HepG2 (cell line): ENCODE results near the gene GINS2. TPM values are rescaled to one million over a fixed set of nuclear protein-coding genes. Genes with fewer than 3 reads are reported as not detected.
A peak's percentile ranks its signal among the peaks of the same experiment; 100 is the strongest.

Source experiments
- ATM ChIP-seq: fragments of 450-650 bp; IDR thresholded peaks from 2 replicates; pipeline ENCODE4 v1.7.1; 2017; ENCODE audit warnings: mild to moderate bottlenecking, borderline replicate concordance
- FOXK2 ChIP-seq: fragments of 450-650 bp; IDR thresholded peaks from 2 replicates; pipeline ENCODE4 v1.6.1; 2016
- GATA4 ChIP-seq: sonication (generic); IDR thresholded peaks from 2 replicates; pipeline ENCODE4 v1.6.1; 2016; ENCODE audit warnings: antibody characterized with exemption, low read depth, borderline replicate concordance
- GTF2F1 ChIP-seq: fragments of 150-350 bp; IDR thresholded peaks from 2 replicates; pipeline ENCODE4 v1.6.1; 2014; ENCODE audit warnings: low read length
- HOXA9 ChIP-seq: sonication (generic); formaldehyde crosslinking; IDR thresholded peaks from 2 replicates; pipeline ENCODE4 v1.8.1; 2022; ENCODE audit warnings: missing genetic modification reagents, mild to moderate bottlenecking, moderate library complexity, borderline replicate concordance
- RAD21 ChIP-seq: fragments of 450-650 bp; formaldehyde crosslinking; IDR thresholded peaks from 2 replicates; pipeline ENCODE4 v1.5.0; 2020; ENCODE audit warnings: mild to moderate bottlenecking
- RAD51 ChIP-seq: fragments of 450-650 bp; IDR thresholded peaks from 2 replicates; pipeline ENCODE4 v1.6.1; 2016; ENCODE audit warnings: borderline replicate concordance
- RELA ChIP-seq: sonication (generic); formaldehyde crosslinking; IDR thresholded peaks from 2 replicates; pipeline ENCODE4 v1.4.0; 2020; ENCODE audit warnings: missing genetic modification reagents
- SNAI1 ChIP-seq: sonication (generic); formaldehyde crosslinking; IDR thresholded peaks from 2 replicates; pipeline ENCODE4 v1.5.0; 2020; ENCODE audit warnings: mild to moderate bottlenecking, missing genetic modification reagents, borderline replicate concordance
- SRY ChIP-seq: sonication (generic); formaldehyde crosslinking; IDR thresholded peaks from 2 replicates; pipeline ENCODE4 v1.8.0; 2022; ENCODE audit warnings: mild to moderate bottlenecking, missing genetic modification reagents
- TEAD3 ChIP-seq: optimal IDR thresholded peaks from 2 replicates; pipeline ENCODE3; 2016; ENCODE audit warnings: borderline replicate concordance
- TFAP4 ChIP-seq: sonication (generic); IDR thresholded peaks from 2 replicates; pipeline ENCODE4 v1.6.1; 2016; ENCODE audit warnings: low read depth, borderline replicate concordance
- XBP1 ChIP-seq: sonication (generic); formaldehyde crosslinking; IDR thresholded peaks from 2 replicates; pipeline ENCODE4 v1.5.0; 2020; ENCODE audit warnings: missing genetic modification reagents
- ZFP36 ChIP-seq: fragments of 150-350 bp; IDR thresholded peaks from 2 replicates; pipeline ENCODE4 v1.6.1; 2018; ENCODE audit warnings: borderline replicate concordance, low read length, low read depth; ENCODE audit not compliant: partially characterized antibody
- ZFP62 ChIP-seq: sonication (generic); formaldehyde crosslinking; IDR thresholded peaks from 2 replicates; pipeline ENCODE4 v1.4.0; 2020; ENCODE audit warnings: missing genetic modification reagents
- ZNF101 ChIP-seq: sonication (generic); formaldehyde crosslinking; IDR thresholded peaks from 2 replicates; pipeline ENCODE4 v1.4.0; 2020; ENCODE audit warnings: mild to moderate bottlenecking, low read depth, missing genetic modification reagents, borderline replicate concordance
- ZNF124 ChIP-seq: sonication (generic); formaldehyde crosslinking; IDR thresholded peaks from 2 replicates; pipeline ENCODE4 v1.4.0; 2020; ENCODE audit warnings: missing genetic modification reagents
- ZNF138 ChIP-seq: sonication (generic); formaldehyde crosslinking; IDR thresholded peaks from 2 replicates; pipeline ENCODE4 v1.5.0; 2020; ENCODE audit warnings: mild to moderate bottlenecking, low read depth, missing genetic modification reagents
- ZNF264 ChIP-seq: sonication (generic); formaldehyde crosslinking; IDR thresholded peaks from 2 replicates; pipeline ENCODE4 v1.4.0; 2020; ENCODE audit warnings: missing genetic modification reagents
- ZNF333 ChIP-seq: sonication (generic); formaldehyde crosslinking; IDR thresholded peaks from 2 replicates; pipeline ENCODE4 v1.4.0; 2020; ENCODE audit warnings: mild to moderate bottlenecking, missing genetic modification reagents, borderline replicate concordance
- ZNF44 ChIP-seq: sonication (generic); formaldehyde crosslinking; IDR thresholded peaks from 2 replicates; pipeline ENCODE4 v1.5.1; 2020; ENCODE audit warnings: mild to moderate bottlenecking, missing genetic modification reagents
- ZNF484 ChIP-seq: sonication (generic); formaldehyde crosslinking; IDR thresholded peaks from 2 replicates; pipeline ENCODE4 v1.5.1; 2020; ENCODE audit warnings: mild to moderate bottlenecking, low read depth, missing genetic modification reagents, borderline replicate concordance
- ZNF503 ChIP-seq: sonication (generic); formaldehyde crosslinking; IDR thresholded peaks from 2 replicates; pipeline ENCODE4 v1.4.0; 2020; ENCODE audit warnings: missing genetic modification reagents
- ZNF598 ChIP-seq: sonication (generic); formaldehyde crosslinking; IDR thresholded peaks from 2 replicates; pipeline ENCODE4 v1.5.1; 2020; ENCODE audit warnings: mild to moderate bottlenecking, missing genetic modification reagents, borderline replicate concordance
- ZNF746 ChIP-seq: sonication (generic); formaldehyde crosslinking; IDR thresholded peaks from 2 replicates; pipeline ENCODE4 v1.8.0; 2022; ENCODE audit warnings: mild to moderate bottlenecking, missing genetic modification reagents
- polyA plus RNA-seq, 8 experiments: library from polyadenylated mRNA; depleted of rRNA in 3 of 8; stranded (reverse) in 7 of 8; unstranded in 1 of 8; fragments of >200 nt; fragmentation: Illumina TruSeq in 4 of 8; extraction: Trizol in 4 of 8; gene quantifications; 2 replicates each; pipeline versions ENCODE4 v1.2.1 to v1.2.3, GENCODE V29; 2011 to 2016; ENCODE audit warnings: low read depth in 4 of 8, missing spikeins in 1 of 8, mixed read lengths in 1 of 8; ENCODE audit not compliant: insufficient read depth in 1 of 8
- total RNA-seq, 5 experiments: library from RNA; depleted of rRNA; stranded (reverse); fragments of >200 nt; fragmentation: Illumina TruSeq; extraction: Trizol; gene quantifications; 2 replicates each; pipeline ENCODE4 v1.2.3, GENCODE V29; 2016; ENCODE audit warnings: low read depth in 1 of 5
- TF ChIP-seq, protein P1 (sequence below): sonication (generic); formaldehyde crosslinking; IDR thresholded peaks from 2 replicates; pipeline ENCODE4 v1.5.1; 2020; ENCODE audit warnings: mild to moderate bottlenecking, missing genetic modification reagents

GINS2 gene
- total and polyA plus RNA-seq, 2 of the 13 experiments (the other 11 are each of a cell fraction or from before 2014, with no cell fraction given) = 10.6 to 48.3 TPM

DNA sequence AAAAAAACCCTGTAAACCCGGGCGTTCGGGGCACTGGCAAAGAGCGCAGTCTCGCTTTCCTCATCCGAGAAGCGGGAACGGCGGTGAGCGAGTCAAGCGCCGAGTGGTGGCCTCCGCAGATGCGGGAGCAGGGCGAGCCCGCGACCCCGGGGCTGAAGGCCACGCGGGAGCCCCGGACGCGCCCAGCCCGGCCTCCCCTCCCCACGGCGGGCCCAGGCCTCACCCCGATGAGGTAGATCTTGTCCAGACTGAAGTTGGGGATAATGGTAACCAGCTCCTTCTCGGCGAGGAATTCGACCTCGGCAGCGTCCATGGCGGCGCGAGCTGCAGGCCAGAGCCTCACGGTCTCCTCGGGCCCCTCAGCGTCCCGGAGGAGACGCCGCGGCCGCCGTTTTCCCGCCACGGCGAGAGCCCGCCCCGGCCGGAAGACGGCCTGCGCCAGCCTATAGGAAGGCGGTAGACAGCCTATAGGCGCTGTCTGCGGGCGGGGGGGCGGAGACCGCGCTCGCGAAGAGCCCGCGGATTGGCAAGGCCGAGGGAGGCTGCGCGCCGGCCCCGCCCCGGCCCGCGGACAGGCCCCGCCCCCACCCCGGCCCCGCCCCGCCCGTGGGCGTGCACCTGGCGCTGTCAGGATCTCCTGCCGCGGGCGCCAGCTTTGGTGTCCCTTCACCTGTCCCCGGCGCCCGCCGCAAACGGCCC is at the start of gene GINS2 (continued):
- TF ChIP-seq, protein P1, sequence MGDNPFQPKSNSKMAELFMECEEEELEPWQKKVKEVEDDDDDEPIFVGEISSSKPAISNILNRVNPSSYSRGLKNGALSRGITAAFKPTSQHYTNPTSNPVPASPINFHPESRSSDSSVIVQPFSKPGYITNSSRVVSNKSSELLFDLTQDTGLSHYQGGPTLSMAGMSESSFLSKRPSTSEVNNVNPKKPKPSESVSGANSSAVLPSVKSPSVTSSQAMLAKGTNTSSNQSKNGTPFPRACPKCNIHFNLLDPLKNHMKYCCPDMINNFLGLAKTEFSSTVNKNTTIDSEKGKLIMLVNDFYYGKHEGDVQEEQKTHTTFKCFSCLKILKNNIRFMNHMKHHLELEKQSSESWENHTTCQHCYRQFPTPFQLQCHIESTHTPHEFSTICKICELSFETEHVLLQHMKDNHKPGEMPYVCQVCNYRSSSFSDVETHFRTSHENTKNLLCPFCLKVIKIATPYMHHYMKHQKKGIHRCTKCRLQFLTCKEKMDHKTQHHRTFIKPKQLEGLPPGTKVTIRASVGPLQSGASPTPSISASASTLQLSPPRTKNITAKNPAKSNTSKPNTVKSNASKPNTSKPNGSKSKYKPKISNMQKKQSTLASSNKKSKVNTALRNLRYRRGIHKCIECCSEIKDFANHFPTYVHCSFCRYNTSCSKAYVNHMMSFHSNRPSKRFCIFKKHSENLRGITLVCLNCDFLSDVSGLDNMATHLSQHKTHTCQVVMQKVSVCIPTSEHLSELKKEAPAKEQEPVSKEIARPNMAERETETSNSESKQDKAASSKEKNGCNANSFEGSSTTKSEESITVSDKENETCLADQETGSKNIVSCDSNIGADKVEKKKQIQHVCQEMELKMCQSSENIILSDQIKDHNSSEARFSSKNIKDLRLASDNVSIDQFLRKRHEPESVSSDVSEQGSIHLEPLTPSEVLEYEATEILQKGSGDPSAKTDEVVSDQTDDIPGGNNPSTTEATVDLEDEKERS (CRISPR knock-in tag) = peak; percentile 59; the same call in 1 of the 2 replicates
- TF ChIP-seq ZNF264 (CRISPR knock-in tag) (no peak; the same call in 1 of the 2 replicates), ZNF746 (CRISPR knock-in tag) (no peak), TFAP4 (peak; percentile 26; the same call in 1 of the 2 replicates), GTF2F1 (no peak), ZNF101 (CRISPR knock-in tag) (peak; percentile 46; the same call in 1 of the 2 replicates), FOXK2 (no peak), ZNF484 (CRISPR knock-in tag) (no peak; the same call in 1 of the 2 replicates), RAD51 (no peak), ZNF333 (CRISPR knock-in tag) (0 out of 2 replicates have a peak, but pooled peaks have one; percentile 29), XBP1 (CRISPR knock-in tag) (no peak), RAD21 (peak; percentile 27; the same call in 1 of the 2 replicates), TEAD3 (CRISPR knock-in tag) (no peak), ZNF138 (no peak), ZFP62 (CRISPR knock-in tag) (no peak), GATA4 (no peak), HOXA9 (CRISPR knock-in tag) (0 out of 2 replicates have a peak, but pooled peaks have one; percentile 56), ATM (no peak), SNAI1 (CRISPR knock-in tag) (peak; percentile 46; the same call in 1 of the 2 replicates), ZNF44 (CRISPR knock-in tag) (peak; percentile 83; the same call in 1 of the 2 replicates), ZNF503 (CRISPR knock-in tag) (peak; percentile 70; the same call in 1 of the 2 replicates), ZFP36 (no peak), ZNF124 (CRISPR knock-in tag) (no peak), SRY (CRISPR knock-in tag) (peak; percentile 89), ZNF598 (CRISPR knock-in tag) (0 out of 2 replicates have a peak, but pooled peaks have one; percentile 29), RELA (no peak)
